Sigmoid colon (tissue), 7 donors: ENCODE measurements around the gene TMEM119. TPM values are rescaled to one million over a fixed set of nuclear protein-coding genes. Genes with fewer than 3 reads are reported as not detected.

Source experiments
- DNase-seq: peaks from one replicate; pipeline ENCODE4 v3.0.0-alpha.2; 2019
- H3K27ac ChIP-seq, 4 donors: fragments of 200-600 bp; sonication (generic); one replicate each; pipeline ENCODE4 v1.5.1; 2016 to 2019; ENCODE audit warnings: mild to moderate bottlenecking in 1 of 4
- H3K27me3 ChIP-seq, 3 donors: fragments of 200-600 bp; sonication (generic); one replicate each; pipeline ENCODE4 v1.5.1; 2019; ENCODE audit warnings: mild to moderate bottlenecking in 1 of 3
- H3K36me3 ChIP-seq, 4 donors: fragments of 200-600 bp; sonication (generic); one replicate each; pipeline ENCODE4 v1.5.1; 2016 to 2019
- H3K4me1 ChIP-seq, 4 donors: fragments of 200-600 bp; sonication (generic); one replicate each; pipeline ENCODE4 v1.5.1; 2017 to 2019
- H3K4me3 ChIP-seq, 4 donors: fragments of 200-600 bp; sonication (generic); one replicate each; pipeline ENCODE4 v1.5.1; 2017 to 2019; ENCODE audit warnings: mild to moderate bottlenecking in 2 of 4, moderate library complexity in 1 of 4
- H3K9me3 ChIP-seq, 4 donors: fragments of 200-600 bp in 3 of 4; sonication (generic) in 3 of 4; one replicate each; pipeline versions ENCODE4 v1.5.1 to v1.6.1; 2013 to 2019
- CTCF ChIP-seq, 4 experiments: fragments of 450-650 bp in 3 of 4; fragments of 200-600 bp in 1 of 4; IDR thresholded peaks; one replicate each; pipeline ENCODE4 v1.5.1; 2016 to 2019; ENCODE audit warnings: antibody characterized with exemption in 4 of 4, mild to moderate bottlenecking in 3 of 4, moderate library complexity in 2 of 4
- EP300 ChIP-seq, 4 donors: sonication (generic); formaldehyde crosslinking; IDR thresholded peaks; one replicate each; pipeline ENCODE4 v1.6.1; 2017; ENCODE audit warnings: antibody characterized with exemption in 4 of 4
- POLR2A ChIP-seq, 2 donors: fragments of 450-650 bp; IDR thresholded peaks; one replicate each; pipeline ENCODE4 v1.6.1; 2016; ENCODE audit warnings: antibody characterized with exemption in 2 of 2, mild to moderate bottlenecking in 2 of 2, moderate library complexity in 2 of 2
- POLR2AphosphoS5 ChIP-seq, 4 donors: sonication (generic); formaldehyde crosslinking; IDR thresholded peaks; one replicate each; pipeline ENCODE4 v1.6.1; 2017; ENCODE audit warnings: antibody characterized with exemption in 4 of 4
- WGBS, 2 donors: extraction: QIAGEN DNeasy Blood & Tissue Kit; methylation state at CpG; one replicate each; pipeline ENCODE4 v1.1.7; 2013; 5-methylcytosine and 5-hydroxymethylcytosine counted together
- intact Hi-C: fragments of 100-400 bp; cut with DNase I; formaldehyde crosslinking; loops from one replicate; pipeline ENCODE4 v1.15.1; 2023
- polyA plus RNA-seq, 3 donors: library from polyadenylated mRNA; stranded (reverse); fragments of 200-250 nt; gene quantifications; one replicate each; pipeline ENCODE4 v1.2.3, GENCODE V29; 2013
- total RNA-seq, 4 donors: library from RNA; depleted of rRNA; stranded (reverse); fragments of >200 nt; gene quantifications; one replicate each; pipeline ENCODE4 v1.1.0, GENCODE V29; 2016
- donor health status: healthy with polysubstance abuse.
- donor health status: Bipolar disorder and iron deficiency.
- donor health status: healthy.

Gene TMEM119
- total and polyA plus RNA-seq, 7 donors: 0.95 to 16.9 (median 6.3) TPM

GRCh38 chr12:108643941-108644810 lies 46.3 kb upstream of the TMEM119 start:
- peak; percentile 80 for DNase-seq
- 75 to 79% methylated on average over 18 of the region's 18 CpGs for WGBS, 2 donors
- Histone ChIP-seq H3K27ac (peak overlapping the region; percentile 55 to 63 (median 60)), H3K4me1 (peaks cover 0 to 43% (median 26%) of the 10 kb centered on the region in 4 donors), H3K9me3 (no peaks in the 10 kb centered on the region), H3K36me3 (peaks cover 23 to 48% (median 32%) of the 10 kb centered on the region in 4 donors), H3K27me3 (no peaks in the 10 kb centered on the region), H3K4me3 (no peak overlapping the region)
- TF ChIP-seq POLR2AphosphoS5 (IDR thresholded peaks at IDR 0.05) (peak in 3 of 4 donors; percentile 17 to 54 (median 49)), CTCF (IDR thresholded peaks at IDR 0.05) (no peak)
- intact Hi-C loops: no loop called here

GRCh38 chr12:108642899-108643654 lies 45.2 kb upstream of the TMEM119 start:
- peaks cover 0 to 54% (median 33%) of the 10 kb centered on the region in 4 donors for H3K4me1 ChIP-seq
- 97% methylated on average over 1 of the region's 1 CpG for WGBS, 2 donors
- TF ChIP-seq POLR2A (IDR thresholded peaks at IDR 0.05) (no peak), CTCF (IDR thresholded peaks at IDR 0.05) (no peak), POLR2AphosphoS5 (IDR thresholded peaks at IDR 0.05) (peak in 1 of 4 donors; percentile 7)
- no peak overlapping the region for H3K4me3 ChIP-seq
- no peak for DNase-seq
- H3K36me3 ChIP-seq: peaks cover 13 to 37% (median 21%) of the 10 kb centered on the region in 4 donors
- no peaks in the 10 kb centered on the region for H3K9me3 ChIP-seq
- intact Hi-C loops: no loop called here
- H3K27ac ChIP-seq: peak overlapping the region; percentile 55 to 63 (median 60)
- no peaks in the 10 kb centered on the region for H3K27me3 ChIP-seq

GRCh38 chr12:108642269-108642870 lies 44.5 kb upstream of the TMEM119 start:
- no peak overlapping the region for H3K4me3 ChIP-seq
- H3K27me3 ChIP-seq: no peaks in the 10 kb centered on the region
- WGBS, 2 donors: 65 to 75% methylated on average over 16 of the region's 16 CpGs
- no peak for DNase-seq
- H3K36me3 ChIP-seq: peaks cover 11 to 30% (median 14%) of the 10 kb centered on the region in 4 donors
- intact Hi-C loops: no loop called here
- no peaks in the 10 kb centered on the region for H3K9me3 ChIP-seq
- H3K4me1 ChIP-seq: peaks cover 0 to 61% (median 40%) of the 10 kb centered on the region in 4 donors
- TF ChIP-seq POLR2A (IDR thresholded peaks at IDR 0.05) (no peak), EP300 (IDR thresholded peaks at IDR 0.05) (no peak), POLR2AphosphoS5 (IDR thresholded peaks at IDR 0.05) (peak in 1 of 4 donors; percentile 9), CTCF (IDR thresholded peaks at IDR 0.05) (no peak)
- peak overlapping the region; percentile 41 to 64 (median 58) for H3K27ac ChIP-seq

- no peak for DNase-seq
- Histone ChIP-seq H3K4me3 (no peak overlapping the region), H3K9me3 (no peaks in the 10 kb centered on the region), H3K36me3 (peaks cover 9 to 23% (median 11%) of the 10 kb centered on the region in 4 donors), H3K27me3 (no peaks in the 10 kb centered on the region), H3K27ac (peak overlapping the region; percentile 41 to 64 (median 58)), H3K4me1 (peaks cover 0 to 67% (median 45%) of the 10 kb centered on the region in 4 donors)
- intact Hi-C loops: no loop called here
- TF ChIP-seq POLR2AphosphoS5 (IDR thresholded peaks at IDR 0.05) (peak in 2 of 4 donors; percentile 50 to 52), POLR2A (IDR thresholded peaks at IDR 0.05) (no peak)
- 64 to 76% methylated on average over 9 of the region's 9 CpGs for WGBS, 2 donors
Measured at GRCh38 chr12:108641446-108642268, 43.8 kb upstream of the TMEM119 start.
